Prostate gland (tissue), 2 donors: Measurements from ENCODE around the gene MAIP1. TPM values are rescaled to one million over a fixed set of nuclear protein-coding genes. Genes with fewer than 3 reads are reported as not detected.

Experiments
- DNase-seq: peaks from one replicate; pipeline ENCODE4 v3.0.0-alpha.2; 2019; ENCODE audit warnings: low spot score
- H3K27ac ChIP-seq, 2 donors: fragments of 200-600 bp; sonication (generic); 2 replicates each; pipeline ENCODE4 v1.5.1; 2017 to 2019
- H3K27me3 ChIP-seq: fragments of 200-600 bp; sonication (generic); replicated peaks from 2 replicates; pipeline ENCODE4 v1.5.1; 2019; ENCODE audit not compliant: insufficient read depth
- H3K36me3 ChIP-seq, 2 donors: fragments of 200-600 bp; sonication (generic); 1 replicate in 1 of 2; 2 replicates in 1 of 2; pipeline versions ENCODE4 v1.5.1 to v1.8.1; 2017 to 2019
- H3K4me1 ChIP-seq: fragments of 200-600 bp; sonication (generic); replicated peaks from 2 replicates; pipeline ENCODE4 v1.5.1; 2019
- H3K4me3 ChIP-seq, 2 donors: fragments of 200-600 bp; sonication (generic); 2 replicates each; pipeline ENCODE4 v1.5.1; 2017 to 2019
- H3K9me3 ChIP-seq: fragments of 200-600 bp; sonication (generic); 2 replicates; pipeline ENCODE4 v1.5.1; 2017
- POLR2A ChIP-seq: fragments of 450-650 bp; IDR thresholded peaks from one replicate; pipeline ENCODE4 v1.6.1; 2016; ENCODE audit warnings: antibody characterized with exemption, mild to moderate bottlenecking
- POLR2AphosphoS5 ChIP-seq: sonication (generic); formaldehyde crosslinking; IDR thresholded peaks from one replicate; pipeline ENCODE4 v1.6.1; 2017; ENCODE audit warnings: antibody characterized with exemption
- WGBS: methylation state at CpG from one replicate; pipeline ENCODE4 v1.1.5; 2018; 5-methylcytosine and 5-hydroxymethylcytosine counted together
- intact Hi-C: fragments of 100-400 bp; cut with DNase I; formaldehyde crosslinking; loops from one replicate; pipeline ENCODE4 v1.14.2; 2022
- total RNA-seq, 2 donors: library from RNA; depleted of rRNA; stranded (reverse); fragments of >200 nt; gene quantifications; one replicate each; pipeline ENCODE4 v1.1.0, GENCODE V29; 2016
- TF ChIP-seq, protein P1 (sequence below), 4 experiments: fragments of 200-600 bp in 2 of 4; fragments of 450-650 bp in 2 of 4; sonication (generic) in 2 of 4; IDR thresholded peaks; 1 replicate in 3 of 4; 2 replicates in 1 of 4; pipeline ENCODE4 v1.5.1; 2016 to 2019; ENCODE audit warnings: antibody characterized with exemption in 4 of 4, mild to moderate bottlenecking in 2 of 4, moderate library complexity in 2 of 4

Gene MAIP1
- total RNA-seq, 2 donors from 2014 or later, result 13.2 to 20.4 TPM

DNA sequence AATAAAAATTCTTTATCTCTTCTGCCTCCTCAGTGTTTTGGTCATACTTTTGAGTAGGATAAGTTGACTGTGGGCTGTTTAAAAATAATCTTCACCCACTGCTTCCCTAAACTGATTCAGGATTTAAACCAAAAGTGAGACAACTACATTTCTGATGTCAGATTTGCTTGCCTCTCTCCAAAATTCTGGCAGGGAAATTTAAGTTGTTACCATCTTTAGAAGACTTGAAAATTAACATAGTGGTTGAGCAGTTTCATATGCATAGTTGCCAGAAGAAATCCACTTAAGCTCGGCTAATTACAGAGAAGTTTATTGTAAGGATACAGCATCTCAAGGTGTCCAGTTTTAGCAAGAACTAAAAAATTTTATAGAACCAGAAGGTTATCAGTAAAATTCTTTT is 57.0 kb downstream of the MAIP1 start:
- Histone ChIP-seq H3K9me3 (no peaks in the 10 kb centered on the region), H3K27ac (no peak overlapping the region), H3K4me1 (no peaks in the 10 kb centered on the region), H3K36me3 (no peaks in the 10 kb centered on the region), H3K4me3 (no peak overlapping the region), H3K27me3 (no peaks in the 10 kb centered on the region)
- no peak for DNase-seq
- intact Hi-C loops, result no loop called here
- TF ChIP-seq, protein P1, sequence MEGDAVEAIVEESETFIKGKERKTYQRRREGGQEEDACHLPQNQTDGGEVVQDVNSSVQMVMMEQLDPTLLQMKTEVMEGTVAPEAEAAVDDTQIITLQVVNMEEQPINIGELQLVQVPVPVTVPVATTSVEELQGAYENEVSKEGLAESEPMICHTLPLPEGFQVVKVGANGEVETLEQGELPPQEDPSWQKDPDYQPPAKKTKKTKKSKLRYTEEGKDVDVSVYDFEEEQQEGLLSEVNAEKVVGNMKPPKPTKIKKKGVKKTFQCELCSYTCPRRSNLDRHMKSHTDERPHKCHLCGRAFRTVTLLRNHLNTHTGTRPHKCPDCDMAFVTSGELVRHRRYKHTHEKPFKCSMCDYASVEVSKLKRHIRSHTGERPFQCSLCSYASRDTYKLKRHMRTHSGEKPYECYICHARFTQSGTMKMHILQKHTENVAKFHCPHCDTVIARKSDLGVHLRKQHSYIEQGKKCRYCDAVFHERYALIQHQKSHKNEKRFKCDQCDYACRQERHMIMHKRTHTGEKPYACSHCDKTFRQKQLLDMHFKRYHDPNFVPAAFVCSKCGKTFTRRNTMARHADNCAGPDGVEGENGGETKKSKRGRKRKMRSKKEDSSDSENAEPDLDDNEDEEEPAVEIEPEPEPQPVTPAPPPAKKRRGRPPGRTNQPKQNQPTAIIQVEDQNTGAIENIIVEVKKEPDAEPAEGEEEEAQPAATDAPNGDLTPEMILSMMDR (IDR thresholded peaks at IDR 0.05), result no peak
- TF ChIP-seq POLR2A (no peak), POLR2AphosphoS5 (no peak)
- WGBS, result 100% methylated on average over 1 of the region's 1 CpG

Other genes starting within 250 kb of the MAIP1 start
- 1 to 10 TPM; 4.9 to 5.7 TPM for gene FTCDNL1, start 104.4 kb upstream of the MAIP1 start, total RNA-seq
- 10 to 100 TPM in 1 of 2 donors, 1 to 10 TPM in 1; 9.5 to 12.8 TPM for gene C2orf69, start 44.3 kb upstream of the MAIP1 start, total RNA-seq
- gene TYW5, start 91 bp upstream of the MAIP1 start, total RNA-seq, result 1 to 10 TPM; 7.3 to 7.5 TPM